Neuron (in vitro differentiated cells): ENCODE data around the gene CCT4.
A peak's percentile ranks its signal among the peaks of the same experiment; 100 is the strongest.
"Not testable (repeated sequence)": the region's sequence is repeated elsewhere in the genome, so short reads cannot be mapped to it uniquely, and the experiment has no call there.

Experiments used
- H2AFZ ChIP-seq: one replicate; pipeline ENCODE4 v1.6.1; 2013; ENCODE audit warnings: low read depth, mild to moderate bottlenecking, inconsistent platforms, low read length, moderate library complexity
- H3K27me3 ChIP-seq: one replicate; pipeline ENCODE4 v1.6.1; 2013; ENCODE audit warnings: low read length; ENCODE audit not compliant: insufficient read depth
- H3K36me3 ChIP-seq: one replicate; pipeline ENCODE4 v1.6.1; 2013; ENCODE audit warnings: low read length; ENCODE audit not compliant: insufficient read depth
- H3K4me1 ChIP-seq: one replicate; pipeline ENCODE4 v1.6.1; 2013; ENCODE audit warnings: low read length; ENCODE audit not compliant: insufficient read depth
- H3K4me3 ChIP-seq: 2 replicates; pipeline ENCODE4 v1.5.1; 2013; ENCODE audit warnings: mild to moderate bottlenecking, low read length, moderate library complexity
- H3K9me3 ChIP-seq: one replicate; pipeline ENCODE4 v1.6.1; 2013; ENCODE audit warnings: low read length

CCT4 gene

GRCh38 chr2:61857224-61857623 lies 31.2 kb downstream of the CCT4 start:
- Histone ChIP-seq H3K4me1 (peaks cover 12% of the 10 kb centered on the region), H3K27me3 (no peaks in the 10 kb centered on the region), H2AFZ (no peak overlapping the region), H3K9me3 (no peaks in the 10 kb centered on the region), H3K4me3 (no peak overlapping the region), H3K36me3 (no peaks in the 10 kb centered on the region)

DNA sequence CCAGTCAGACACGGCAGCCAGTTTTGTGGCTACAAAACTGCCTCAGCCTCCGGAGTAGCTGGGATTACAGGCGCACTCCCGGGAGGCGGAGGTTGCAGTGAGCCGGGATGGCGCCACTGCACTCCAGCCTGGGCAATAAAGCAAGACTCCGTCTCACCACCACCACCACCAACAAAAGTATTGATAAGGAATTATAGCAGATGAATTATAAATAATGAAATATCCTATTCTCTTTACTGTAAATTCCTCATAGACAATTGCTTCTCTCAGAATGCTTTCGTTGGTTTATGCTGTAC lies 33.2 kb downstream of the CCT4 start:
- no peaks in the 10 kb centered on the region for H3K27me3 ChIP-seq
- H3K4me1 ChIP-seq: peaks cover 12% of the 10 kb centered on the region
- H2AFZ ChIP-seq: peak overlapping the region; percentile 75
- no peaks in the 10 kb centered on the region for H3K36me3 ChIP-seq
- no peaks in the 10 kb centered on the region for H3K9me3 ChIP-seq
- H3K4me3 ChIP-seq: peak overlapping the region; percentile 89

GRCh38 chr2:61854564-61855317 lies 33.7 kb downstream of the CCT4 start:
- H3K9me3 ChIP-seq: no peaks in the 10 kb centered on the region
- no peaks in the 10 kb centered on the region for H3K27me3 ChIP-seq
- H2AFZ ChIP-seq: peak overlapping the region; percentile 75

GRCh38 chr2:61853847-61854563 lies 34.5 kb downstream of the CCT4 start, which contains the start of gene FAM161A:
TSS of gene FAM161A (minus strand) at chr2:61854060. CDS start at chr2:61854041, 19 bp downstream.
- H2AFZ ChIP-seq: peak within 1 kb of the TSS; percentile 75
- H3K9me3 ChIP-seq: no peaks in the 10 kb centered on the region
- H3K27me3 ChIP-seq: no peaks in the 10 kb centered on the region
- peak within 1 kb of the TSS; percentile 89 for H3K4me3 ChIP-seq
- H3K4me1 ChIP-seq: peaks cover 12% of the 10 kb centered on the region
- no peaks in the 10 kb centered on the region for H3K36me3 ChIP-seq

More at GRCh38 chr2:61854564-61855317, 33.7 kb downstream of the CCT4 start:
- no peaks in the 10 kb centered on the region for H3K36me3 ChIP-seq
- peak overlapping the region; percentile 89 for H3K4me3 ChIP-seq
- H3K4me1 ChIP-seq: peaks cover 12% of the 10 kb centered on the region

DNA sequence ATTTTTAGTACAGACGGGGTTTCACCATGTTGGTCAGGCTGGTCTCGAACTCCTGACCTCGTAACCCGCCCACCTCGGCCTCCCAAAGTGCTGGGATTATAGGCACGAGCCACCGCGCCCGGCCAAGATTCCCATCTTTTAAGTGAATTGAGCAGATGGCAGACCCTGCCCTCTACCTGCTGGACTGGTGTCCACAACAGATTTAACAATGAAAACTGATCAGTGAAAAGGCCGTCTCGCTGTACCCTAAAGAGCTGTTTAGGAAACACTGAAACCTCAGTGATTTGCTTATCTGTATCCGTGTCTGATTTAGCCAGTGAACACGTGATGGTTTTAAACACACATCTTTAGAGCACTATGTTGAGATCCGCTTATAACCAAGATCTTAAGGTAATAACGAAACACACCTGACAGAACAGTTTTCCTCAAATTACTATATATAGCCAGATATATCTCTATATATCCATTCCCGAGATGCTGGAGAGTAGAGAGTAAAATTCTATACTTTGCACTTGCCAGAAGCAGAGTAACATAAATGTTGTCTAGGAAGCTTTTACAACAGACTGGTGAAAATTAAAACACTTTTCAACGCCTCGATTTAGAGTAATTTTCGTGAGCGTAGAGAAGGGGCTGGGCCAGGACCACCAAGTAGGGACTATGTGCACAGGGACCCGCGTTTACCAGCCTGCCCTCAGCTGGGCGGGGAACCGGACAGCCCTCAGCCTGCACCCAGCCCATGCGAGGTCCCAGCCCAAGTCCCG lies 35.2 kb downstream of the CCT4 start:
- Histone ChIP-seq H3K27me3 (no peaks in the 10 kb centered on the region), H3K9me3 (no peaks in the 10 kb centered on the region), H3K36me3 (no peaks in the 10 kb centered on the region), H2AFZ (peak overlapping the region; percentile 75), H3K4me1 (peaks cover 12% of the 10 kb centered on the region), H3K4me3 (peak overlapping the region; percentile 89)

DNA sequence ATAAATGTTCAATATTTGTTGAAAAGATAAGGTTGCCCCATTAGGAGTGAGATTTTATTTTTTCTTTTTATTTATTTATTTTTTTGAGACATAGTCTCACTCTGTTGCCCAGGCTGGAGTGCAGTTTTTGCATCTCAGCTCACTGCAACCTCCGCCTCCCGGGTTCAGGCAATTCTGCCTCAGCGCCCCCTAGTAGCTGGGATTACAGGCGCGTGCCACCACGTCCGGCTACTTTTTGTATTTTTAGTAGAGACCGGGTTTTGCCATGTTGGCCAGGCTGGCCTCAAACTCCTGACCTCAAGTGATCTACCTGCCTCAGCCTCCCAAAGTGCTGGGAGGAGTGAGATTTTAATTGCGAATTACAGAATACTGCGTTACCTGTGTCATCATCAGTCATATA lies 37.2 kb downstream of the CCT4 start:
- not testable (repeated sequence) for H3K4me3 ChIP-seq
- peaks cover 12% of the 10 kb centered on the region for H3K4me1 ChIP-seq

DNA sequence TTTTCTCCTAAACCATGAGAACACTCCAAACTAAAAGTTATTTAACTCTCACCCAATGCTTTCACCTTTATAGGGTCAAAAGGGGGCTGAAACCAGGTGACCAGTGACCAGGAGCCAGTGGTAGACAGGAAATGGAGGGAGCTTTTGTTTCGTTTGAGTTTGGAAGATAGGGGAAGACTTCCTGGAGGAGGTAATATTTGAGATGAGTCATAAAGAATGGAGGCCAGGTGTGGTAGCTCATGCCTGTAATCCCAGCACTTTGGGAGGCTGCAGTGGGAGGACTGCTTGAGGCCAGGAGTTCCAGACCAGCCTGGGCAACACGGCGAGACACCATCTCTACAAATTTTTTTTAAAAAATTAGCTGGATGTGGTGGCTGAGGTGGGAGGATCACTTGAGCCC lies 43.1 kb downstream of the CCT4 start:
- Histone ChIP-seq H3K36me3 (peaks cover 31% of the 10 kb centered on the region), H3K27me3 (no peaks in the 10 kb centered on the region), H3K9me3 (no peaks in the 10 kb centered on the region), H3K4me3 (no peak overlapping the region), H2AFZ (no peak overlapping the region), H3K4me1 (no peaks in the 10 kb centered on the region)

More for the DNA sequence above, 37.2 kb downstream of the CCT4 start:
- not testable (repeated sequence) for H2AFZ ChIP-seq, H3K9me3 ChIP-seq, H3K27me3 ChIP-seq, H3K36me3 ChIP-seq

- H3K4me3 ChIP-seq: no peak overlapping the region
- H3K36me3 ChIP-seq: peaks cover 48% of the 10 kb centered on the region
- peaks cover 2% of the 10 kb centered on the region for H3K9me3 ChIP-seq
- no peaks in the 10 kb centered on the region for H3K4me1 ChIP-seq
- H2AFZ ChIP-seq: no peak overlapping the region
- H3K27me3 ChIP-seq: no peaks in the 10 kb centered on the region
These were observed 47.2 kb downstream of the CCT4 start for GRCh38 chr2:61841286-61841685.

- H3K36me3 ChIP-seq: peaks cover 41% of the 10 kb centered on the region
- no peak overlapping the region for H3K4me3 ChIP-seq
- H3K4me1 ChIP-seq: no peaks in the 10 kb centered on the region
- H3K9me3 ChIP-seq: peaks cover 2% of the 10 kb centered on the region
- H3K27me3 ChIP-seq: no peaks in the 10 kb centered on the region
- no peak overlapping the region for H2AFZ ChIP-seq
These were observed 53.6 kb downstream of the CCT4 start for GRCh38 chr2:61834893-61835292.

DNA sequence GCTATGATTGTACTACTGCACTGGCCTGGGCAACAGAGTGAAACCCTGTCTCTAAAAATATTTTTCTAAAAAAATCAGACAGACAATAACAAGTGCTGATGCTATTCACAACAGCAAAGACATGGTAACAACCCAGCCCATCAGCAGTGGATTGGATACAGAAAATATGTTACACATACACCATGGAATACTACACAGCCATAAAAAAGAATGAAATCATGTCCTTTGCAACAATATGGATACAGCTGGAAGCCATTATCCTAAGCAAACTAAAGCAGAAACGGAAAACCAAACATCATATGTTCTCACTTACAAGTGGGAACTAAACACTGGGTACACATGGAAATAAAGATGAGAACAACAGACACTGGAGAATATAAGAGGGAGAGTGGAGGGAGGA lies 54.5 kb downstream of the CCT4 start:
- Histone ChIP-seq H3K4me3 (no peak overlapping the region), H3K4me1 (no peaks in the 10 kb centered on the region), H3K36me3 (peaks cover 33% of the 10 kb centered on the region), H3K9me3 (no peaks in the 10 kb centered on the region), H3K27me3 (no peaks in the 10 kb centered on the region), H2AFZ (no peak overlapping the region)

DNA sequence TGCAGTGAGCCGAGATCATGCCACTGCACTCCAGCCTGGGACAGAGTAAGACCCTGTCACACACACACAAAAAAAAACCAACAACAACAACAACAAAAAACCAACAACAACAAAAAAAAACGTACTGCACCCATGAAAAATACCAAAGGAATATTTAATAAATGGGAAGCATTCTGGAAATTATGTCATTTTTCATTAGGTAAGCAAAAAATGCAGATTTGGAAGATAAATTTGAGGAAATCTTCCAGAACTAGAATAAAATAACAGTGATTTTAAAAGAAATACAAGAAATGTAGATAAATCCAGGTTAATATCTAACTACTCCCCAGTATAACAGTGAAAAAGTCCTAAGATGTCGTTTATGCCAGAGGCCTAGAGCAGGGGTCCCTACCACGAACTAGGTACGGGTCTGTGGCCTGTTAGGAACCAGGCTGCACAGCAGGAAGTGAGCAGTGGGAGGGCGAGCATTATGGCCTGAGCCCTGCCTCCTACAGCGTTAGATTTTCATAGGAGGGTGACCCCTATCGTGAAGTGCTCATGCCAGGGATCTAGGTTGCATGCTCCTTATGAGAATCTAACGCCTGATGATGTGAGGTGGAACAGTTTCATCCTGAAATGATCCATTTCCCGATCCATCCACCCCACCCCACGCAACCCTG lies 56.1 kb downstream of the CCT4 start:
- H2AFZ ChIP-seq: no peak overlapping the region
- H3K36me3 ChIP-seq: peaks cover 31% of the 10 kb centered on the region
- no peaks in the 10 kb centered on the region for H3K27me3 ChIP-seq
- H3K4me3 ChIP-seq: no peak overlapping the region
- no peaks in the 10 kb centered on the region for H3K4me1 ChIP-seq
- no peaks in the 10 kb centered on the region for H3K9me3 ChIP-seq

DNA sequence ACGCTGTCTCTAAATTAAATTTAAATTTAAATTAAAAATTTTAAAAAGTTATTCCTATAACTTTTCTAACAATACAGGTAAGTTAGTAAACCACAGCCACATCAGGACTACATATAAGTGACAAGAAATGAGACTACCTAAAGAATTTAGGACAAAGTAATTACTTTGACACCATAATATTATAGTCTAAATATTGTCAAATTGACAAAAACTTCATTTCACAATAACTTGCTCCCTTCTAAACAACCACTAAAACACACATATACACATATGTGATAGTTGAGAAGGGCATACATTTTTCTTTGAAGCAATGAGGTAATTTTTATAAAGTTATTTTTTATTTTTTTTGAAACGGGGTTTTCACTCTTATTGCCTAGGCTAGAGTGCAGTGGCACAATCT lies 66.2 kb downstream of the CCT4 start:
- peaks cover 13% of the 10 kb centered on the region for H3K4me1 ChIP-seq
- no peak overlapping the region for H3K4me3 ChIP-seq
- no peak overlapping the region for H2AFZ ChIP-seq
- H3K27me3 ChIP-seq: no peaks in the 10 kb centered on the region
- no peaks in the 10 kb centered on the region for H3K36me3 ChIP-seq
- H3K9me3 ChIP-seq: no peaks in the 10 kb centered on the region
